IPS-11a (cell line): ENCODE results near the gene TMEM14A.

Experiments used
- H3K4me3 ChIP-seq: one replicate; pipeline ENCODE4 v1.5.1; 2013; ENCODE audit warnings: low read depth, low read length, control low read depth

TMEM14A gene, protein sequence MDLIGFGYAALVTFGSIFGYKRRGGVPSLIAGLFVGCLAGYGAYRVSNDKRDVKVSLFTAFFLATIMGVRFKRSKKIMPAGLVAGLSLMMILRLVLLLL

GRCh38 chr6:52670502-52671409 is at the start of gene TMEM14A:
Gene TMEM14A (plus strand): TSS chr6:52671113. CDS start chr6:52677103, 5,990 bp downstream.
- peak within 1 kb of the TSS; percentile 78 for H3K4me3 ChIP-seq

- H3K4me3 ChIP-seq: no peak overlapping the region
Measured at GRCh38 chr6:52621631-52622030, 49.3 kb upstream of the TMEM14A start.

- H3K4me3 ChIP-seq: no peak overlapping the region
Measured at GRCh38 chr6:52622810-52623209, 48.1 kb upstream of the TMEM14A start.

DNA sequence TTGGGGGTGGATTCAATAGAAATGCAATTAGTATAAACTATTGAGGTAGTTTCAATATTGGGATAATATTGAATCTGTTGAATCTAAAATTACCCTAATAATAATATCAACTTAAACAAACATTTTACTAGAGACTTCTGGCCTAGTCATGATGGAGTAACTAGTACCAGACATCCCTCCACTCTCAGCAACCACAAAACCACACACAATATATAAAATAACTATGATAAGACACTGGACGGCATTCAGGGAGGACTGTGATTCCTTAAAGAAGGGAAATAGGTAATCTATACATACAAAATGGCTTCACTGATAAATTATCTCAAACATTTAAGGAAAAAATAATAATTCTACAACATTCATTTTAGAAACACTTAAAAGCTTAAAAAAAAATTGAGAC is 38.9 kb upstream of the TMEM14A start:
- no peak overlapping the region for H3K4me3 ChIP-seq

- no peak overlapping the region for H3K4me3 ChIP-seq
Measured at GRCh38 chr6:52634211-52634610, 36.7 kb upstream of the TMEM14A start.

GRCh38 chr6:52635049-52635577 is 35.8 kb upstream of the TMEM14A start:
- H3K4me3 ChIP-seq: no peak overlapping the region

GRCh38 chr6:52636830-52637229 is 34.1 kb upstream of the TMEM14A start:
- H3K4me3 ChIP-seq: no peak overlapping the region

- H3K4me3 ChIP-seq: no peak overlapping the region
Measured at GRCh38 chr6:52639493-52639892, 31.4 kb upstream of the TMEM14A start.

DNA sequence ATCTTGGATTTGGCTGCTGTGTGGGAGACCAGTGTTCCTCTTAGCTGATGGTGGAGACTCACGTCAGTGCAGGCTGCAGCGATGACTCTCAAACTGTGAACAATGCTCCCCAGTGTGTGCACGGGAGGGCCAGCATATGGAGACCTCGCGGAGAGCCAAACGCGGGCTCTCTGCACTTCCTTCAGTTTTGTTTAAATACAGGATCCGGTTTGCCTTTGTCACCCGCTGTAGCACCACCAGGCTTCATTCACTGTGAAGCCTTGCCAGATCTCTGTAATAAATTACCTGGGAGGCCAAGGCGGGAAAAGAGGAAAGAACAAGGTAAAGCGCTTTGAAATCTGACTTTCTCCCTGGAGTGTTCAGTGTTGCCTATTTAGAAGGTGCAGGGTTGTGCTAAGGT is 30.7 kb upstream of the TMEM14A start:
- no peak overlapping the region for H3K4me3 ChIP-seq

DNA sequence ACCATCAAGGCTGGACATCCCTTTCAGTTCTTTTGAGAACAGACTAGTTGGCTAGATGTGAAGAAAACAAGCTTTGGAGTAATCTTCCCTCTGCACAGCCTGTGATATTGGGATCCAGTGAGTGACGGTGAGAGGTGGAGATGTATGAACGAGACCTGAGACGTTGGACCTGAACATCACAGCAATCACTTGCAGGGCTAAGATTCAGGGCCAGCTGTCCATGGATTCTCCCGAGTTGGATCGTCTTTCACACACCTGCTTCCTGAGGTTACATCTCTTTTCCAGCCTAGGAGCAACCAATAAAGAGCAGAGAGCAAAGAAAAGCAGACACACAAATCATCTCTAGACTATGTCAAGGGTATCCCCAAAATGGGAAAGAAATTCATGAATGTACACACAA is 30.0 kb upstream of the TMEM14A start:
- no peak overlapping the region for H3K4me3 ChIP-seq

DNA sequence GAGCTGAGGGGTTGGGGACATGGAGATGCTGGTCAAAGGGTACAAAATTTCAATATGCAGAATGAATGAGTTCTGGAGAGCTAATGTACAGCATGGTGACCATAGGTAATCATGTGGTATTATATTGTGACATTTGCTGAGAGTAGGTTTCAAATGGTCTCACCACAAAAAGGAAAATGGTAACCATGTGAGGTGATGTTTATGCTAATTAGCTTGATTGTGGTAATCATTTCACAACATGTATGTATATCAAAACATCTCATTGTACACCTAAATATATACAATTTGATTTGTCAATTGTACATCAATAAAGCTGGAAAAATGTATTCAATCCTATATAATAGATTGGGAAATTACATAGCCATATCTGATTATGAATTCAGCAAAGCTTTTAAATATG is 29.5 kb upstream of the TMEM14A start:
- H3K4me3 ChIP-seq: no peak overlapping the region

GRCh38 chr6:52641826-52642225 is 29.1 kb upstream of the TMEM14A start:
- H3K4me3 ChIP-seq: no peak overlapping the region

DNA sequence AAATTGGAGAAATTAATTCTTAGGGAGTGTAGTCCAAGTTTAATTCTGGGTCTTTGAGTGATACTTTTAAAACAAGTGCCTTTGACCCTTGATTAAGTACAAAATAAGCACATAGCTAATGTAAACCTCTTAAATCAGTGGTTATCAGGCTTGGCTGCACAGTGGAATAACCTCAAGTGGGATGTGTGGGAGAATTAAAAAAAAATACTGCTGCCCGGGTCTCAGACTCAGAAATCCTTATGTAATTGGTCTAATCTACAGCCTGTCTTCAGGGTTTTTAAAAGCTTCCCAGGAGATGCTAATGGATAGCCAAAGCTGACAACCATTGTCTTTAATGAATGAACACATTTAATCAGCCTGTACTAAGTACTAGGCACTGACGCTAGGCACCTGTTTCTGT is 28.5 kb upstream of the TMEM14A start:
- no peak overlapping the region for H3K4me3 ChIP-seq

GRCh38 chr6:52643158-52643557 is 27.8 kb upstream of the TMEM14A start:
- no peak overlapping the region for H3K4me3 ChIP-seq

DNA sequence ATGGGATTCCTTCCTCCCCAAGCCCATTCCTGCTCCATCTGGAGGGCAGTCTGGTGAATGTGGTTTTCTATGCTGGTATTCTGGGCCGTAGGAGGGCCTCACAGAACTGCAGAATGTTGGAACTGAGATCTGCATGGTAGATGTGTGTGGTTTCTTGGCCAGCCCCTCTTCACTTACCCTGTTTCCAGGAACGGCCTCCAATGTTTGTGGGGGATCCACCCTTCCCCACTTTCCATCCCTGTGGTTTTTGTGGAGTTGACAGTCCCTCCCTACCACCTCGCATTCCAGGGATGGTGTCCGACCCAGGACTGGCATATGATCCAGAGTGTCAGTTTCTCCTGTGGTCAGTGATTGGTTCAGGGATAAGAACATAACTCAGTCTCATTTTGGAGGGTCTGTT is 26.7 kb upstream of the TMEM14A start:
- H3K4me3 ChIP-seq: no peak overlapping the region

DNA sequence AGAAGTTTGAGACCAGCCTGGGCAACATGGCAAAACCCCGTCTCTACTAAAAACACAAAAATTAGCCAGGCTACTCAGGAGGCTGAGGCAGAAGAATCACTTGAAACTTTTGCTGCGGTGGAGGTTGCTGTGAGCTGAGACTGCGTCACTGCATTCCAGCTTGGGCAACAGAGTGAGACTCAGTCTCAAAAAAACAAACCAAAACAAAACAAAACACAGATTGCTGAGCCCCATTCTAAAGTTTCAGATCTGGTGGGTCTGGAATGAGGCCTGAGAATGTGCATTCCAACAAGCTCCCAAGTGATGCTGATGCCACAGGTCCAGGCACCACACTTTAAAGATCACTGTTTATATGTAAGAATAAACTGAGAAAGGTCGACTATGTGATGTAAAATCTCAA is 24.9 kb upstream of the TMEM14A start:
- no peak overlapping the region for H3K4me3 ChIP-seq

DNA sequence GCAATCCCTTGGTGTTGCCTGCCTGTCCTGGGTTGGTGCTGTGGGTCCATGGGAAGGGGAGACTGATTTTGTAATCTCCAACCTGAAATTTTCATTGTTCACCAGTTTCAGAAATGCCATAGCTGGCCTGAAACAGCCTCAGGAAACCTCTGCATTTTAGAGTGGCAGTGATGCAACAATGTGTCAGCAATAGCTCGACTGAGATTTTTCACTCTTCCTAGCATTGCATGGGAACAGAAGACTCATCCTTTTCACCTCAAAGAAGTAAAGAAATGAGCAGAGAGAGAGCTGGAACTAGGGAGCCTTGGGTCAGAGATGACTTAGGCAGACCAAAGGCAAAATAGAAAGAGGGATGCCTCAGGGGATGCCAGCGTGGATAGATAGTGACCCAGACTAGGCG is 23.7 kb upstream of the TMEM14A start:
- H3K4me3 ChIP-seq: no peak overlapping the region

DNA sequence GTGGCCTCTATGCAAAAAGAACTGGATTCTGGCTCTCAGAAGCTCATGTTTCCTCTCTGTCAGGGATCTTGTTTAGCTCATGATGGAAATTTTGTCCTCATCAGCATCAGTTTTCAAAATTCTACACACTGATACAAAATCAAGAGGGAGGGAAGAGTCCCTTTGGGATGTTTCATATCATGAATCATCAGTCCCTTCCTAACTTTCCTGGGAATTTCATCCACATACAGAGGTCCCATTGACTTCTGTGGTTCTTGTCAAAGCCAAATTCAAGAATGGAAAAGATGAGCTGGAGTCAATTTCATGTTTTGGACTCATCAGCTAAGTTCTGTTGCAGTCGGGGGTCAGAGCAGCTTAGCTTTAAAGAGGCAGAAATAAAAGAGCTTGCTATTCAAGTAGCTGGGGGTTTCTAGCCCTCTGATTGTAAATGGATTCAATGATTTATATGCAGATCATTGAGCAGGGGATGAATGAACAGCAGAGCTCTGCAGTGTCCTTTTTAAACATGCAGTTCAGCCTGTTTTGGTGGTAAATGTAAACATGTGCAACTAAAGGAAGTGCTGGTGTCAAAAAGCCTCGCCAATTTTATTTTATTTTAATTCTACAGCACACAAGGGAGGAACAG is 21.3 kb upstream of the TMEM14A start:
- H3K4me3 ChIP-seq: no peak overlapping the region

GRCh38 chr6:52650941-52651340 is 20.0 kb upstream of the TMEM14A start:
- H3K4me3 ChIP-seq: no peak overlapping the region

DNA sequence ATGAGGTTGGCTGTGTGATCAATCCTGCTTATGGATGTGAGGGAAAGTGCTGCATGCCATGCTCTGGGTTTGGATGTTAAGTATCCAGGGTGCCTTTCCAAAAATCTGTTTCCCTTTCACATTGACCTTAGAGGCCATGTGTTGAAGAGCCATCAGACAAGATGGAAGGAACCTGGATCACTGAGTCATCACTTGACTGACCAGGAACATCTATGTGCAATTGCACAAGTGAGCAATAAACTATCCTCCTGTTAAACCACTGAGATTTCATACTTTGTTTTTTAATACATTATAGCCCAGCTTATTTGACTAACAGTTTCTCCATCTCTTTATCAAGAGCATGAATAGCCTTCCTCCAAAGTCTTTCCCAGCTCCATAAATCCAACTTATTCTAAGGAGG is 17.8 kb upstream of the TMEM14A start:
- no peak overlapping the region for H3K4me3 ChIP-seq

DNA sequence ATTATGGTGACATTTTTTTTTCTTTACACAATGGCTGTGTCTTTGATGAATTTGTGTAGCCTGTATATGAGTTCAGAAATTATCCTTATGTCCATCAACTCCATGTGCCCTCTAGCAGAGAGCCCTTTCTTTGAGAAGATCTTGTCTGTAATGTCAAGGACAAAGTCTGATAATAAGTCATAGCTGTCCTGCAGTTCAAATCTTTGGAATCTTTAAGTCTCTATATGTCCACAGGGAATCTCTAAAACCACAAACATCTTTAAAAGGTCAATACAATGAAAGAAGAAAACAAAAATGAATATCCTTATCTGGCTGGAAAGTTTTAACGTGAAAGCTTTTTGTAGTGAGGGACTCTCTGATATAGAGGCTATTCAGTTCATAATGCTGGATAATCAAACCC is 16.9 kb upstream of the TMEM14A start:
- no peak overlapping the region for H3K4me3 ChIP-seq

GRCh38 chr6:52654592-52654991 is 16.3 kb upstream of the TMEM14A start:
- H3K4me3 ChIP-seq: no peak overlapping the region
